ENCODE results near the gene SESN2. TPM values are rescaled to one million over a fixed set of nuclear protein-coding genes. Genes with fewer than 3 reads are reported as not detected.

The SESN2 gene
- total RNA-seq, 1 experiment from 2014 or later = 36.8 TPM

GRCh38 chr1:28326984-28327383, 67.7 kb downstream of the SESN2 start:
- no TSS peak for BruUV-seq (replicated peaks)
- Histone ChIP-seq H3K36me3 (ENCODE audit: control insufficient read depth in 1 of 2, insufficient read depth in 2 of 2, low read length in 2 of 2) (peaks cover 0 to 6% of the 10 kb centered on the region in 2 experiments; a peak in 1 of 4 replicates), H3K9me2 (ENCODE audit: insufficient read depth) (no peaks in the 10 kb centered on the region), H4K20me1 (ENCODE audit: insufficient read depth) (no peaks in the 10 kb centered on the region), H3K9me3 (ENCODE audit: control insufficient read depth in 1 of 2, insufficient read depth in 1 of 2, low read depth in 1 of 2, low read length in 2 of 2) (no peaks in the 10 kb centered on the region), H3K27me3 (ENCODE audit: insufficient read depth, low read length) (no peaks in the 10 kb centered on the region), H3K4me2 (ENCODE audit: low read length) (no peak overlapping the region), H3K79me2 (ENCODE audit: insufficient read depth, low read length) (peaks cover 14% of the 10 kb centered on the region), H3K4me3 (replicated peaks in 1 of 2; ENCODE audit: low read depth in 1 of 2, low read length in 2 of 2) (no peak overlapping the region), H2AFZ (ENCODE audit: low read depth, low read length, poor library complexity, severe bottlenecking) (no peak overlapping the region), H3K9ac (ENCODE audit: low read length) (no peak overlapping the region), H3K27ac (ENCODE audit: low read depth, low read length) (no peak overlapping the region), H3K4me1 (ENCODE audit: control insufficient read depth in 1 of 2, insufficient read depth in 2 of 2, low read length in 2 of 2) (peaks cover 4 to 18% of the 10 kb centered on the region in 2 experiments; a peak in 3 of 4 replicates)
- ATAC-seq (no peak), DNase-seq (ENCODE audit: low read depth, low spot score) (no peak)
- TF ChIP-seq ELF1 (IDR thresholded peaks at IDR 0.05; ENCODE audit: borderline replicate concordance, low read depth) (no peak), MAX (IDR thresholded peaks at IDR 0.05) (no peak), SRF (IDR thresholded peaks at IDR 0.05; ENCODE audit: low read depth) (no peak), JUND (IDR thresholded peaks at IDR 0.05) (no peak), YY1 (IDR thresholded peaks at IDR 0.05; ENCODE audit: extremely low read depth, insufficient replicate concordance, low read depth, low read length) (no peak), EGR1 (IDR thresholded peaks at IDR 0.05; ENCODE audit: low read depth) (no peak), ZFX (IDR thresholded peaks at IDR 0.05) (no peak), REST (IDR thresholded peaks at IDR 0.05; ENCODE audit: low read depth) (no peak), CTCF (IDR thresholded peaks at IDR 0.05 in 2 of 3, conservative IDR thresholded peaks at IDR 0.05 in 1 of 3; ENCODE audit: borderline replicate concordance in 1 of 3, insufficient read depth in 1 of 3, low read depth in 2 of 3, low read length in 2 of 3) (no peak), RAD21 (IDR thresholded peaks at IDR 0.05; ENCODE audit: low read depth) (no peak), ZBTB33 (IDR thresholded peaks at IDR 0.05; ENCODE audit: extremely low read depth, insufficient replicate concordance, low read length) (no peak), ZNF274 (IDR thresholded peaks at IDR 0.05; ENCODE audit: low read depth, low read length) (no peak), EZH2phosphoT487 (IDR thresholded peaks at IDR 0.05; ENCODE audit: borderline replicate concordance) (no peak), CEBPB (IDR thresholded peaks at IDR 0.05; ENCODE audit: low read depth) (no peak)
- ChIA-PET POLR2A (interaction anchor here (2.6 kb wide), 1 partner anchor 9 kb away, joined by 10 read pairs; no protein-coding TSS in a partner anchor), CTCF (interaction anchor here (0.8 kb wide), 1 partner anchor 78 kb away, joined by 3 read pairs; no protein-coding TSS in a partner anchor), RAD21 (ENCODE audit: low non-redundant PET in 1 of 2, low total read pairs in 2 of 2, uncharacterized antibody in 2 of 2, unreplicated experiment in 2 of 2) (no interaction called here)
- intact Hi-C loops (cut with micrococcal nuclease) = no loop called here
